Cardiac muscle cell (in vitro differentiated cells and primary cell): Measurements from ENCODE around the gene ETS2. TPM values are rescaled to one million over a fixed set of nuclear protein-coding genes. Genes with fewer than 3 reads are reported as not detected.
A peak's percentile ranks its signal among the peaks of the same experiment; 100 is the strongest.

Experiments
- DNase-seq, 2 donors: peaks; one replicate each; pipeline versions ENCODE4 v3.0.0 to v3.0.0-alpha.2; 2010 to 2017; ENCODE audit warnings: low read depth in 1 of 2, low spot score in 1 of 2
- H3K27ac ChIP-seq: fragments of 200-600 bp; sonication (generic); 2 replicates; pipeline ENCODE4 v1.5.1; 2016
- H3K27me3 ChIP-seq: fragments of 200-600 bp; sonication (generic); 2 replicates; pipeline ENCODE4 v1.6.0; 2016; ENCODE audit warnings: control low read depth
- H3K36me3 ChIP-seq: fragments of 200-600 bp; sonication (generic); 2 replicates; pipeline ENCODE4 v1.5.1; 2016; ENCODE audit warnings: control low read depth
- H3K4me1 ChIP-seq: fragments of 200-600 bp; sonication (generic); 2 replicates; pipeline ENCODE4 v1.8.1; 2017; ENCODE audit warnings: low read depth, mild to moderate bottlenecking, mixed run types
- H3K4me3 ChIP-seq: fragments of 200-600 bp; sonication (generic); 2 replicates; pipeline ENCODE4 v1.5.1; 2016; ENCODE audit warnings: mild to moderate bottlenecking
- H3K9me3 ChIP-seq: fragments of 200-600 bp; sonication (generic); 2 replicates; pipeline ENCODE4 v1.5.1; 2017; ENCODE audit warnings: low read depth, mild to moderate bottlenecking, control low read depth
- CTCF ChIP-seq: IDR thresholded peaks from 2 replicates; pipeline ENCODE4 v1.5.1; 2012; ENCODE audit warnings: low read depth, mild to moderate bottlenecking, low read length
- polyA plus RNA-seq: library from polyadenylated mRNA; unstranded; fragments of >200 nt; fragmentation: Nextera tagmentation; extraction: Ambion mirVana; gene quantifications from 2 replicates; pipeline ENCODE4 v1.2.1, GENCODE V29; 2016
- total RNA-seq: library from RNA; depleted of rRNA; stranded (reverse); fragments of >200 nt; gene quantifications from 2 replicates; pipeline ENCODE4 v1.2.3, GENCODE V29; 2016

The ETS2 gene
- total and polyA plus RNA-seq, 2 experiments from 2014 or later = 20.9 to 25.2 TPM

GRCh38 chr21:38760762-38761155 is 45.0 kb upstream of the ETS2 start:
- Histone ChIP-seq H3K36me3 (no peaks in the 10 kb centered on the region), H3K4me3 (no peak overlapping the region), H3K27ac (peak overlapping the region; percentile 26), H3K4me1 (peaks cover 33% of the 10 kb centered on the region), H3K9me3 (no peaks in the 10 kb centered on the region), H3K27me3 (no peaks in the 10 kb centered on the region)
- TF ChIP-seq CTCF = no peak
- no peak for DNase-seq

- Histone ChIP-seq H3K4me1 (peaks cover 27% of the 10 kb centered on the region), H3K4me3 (no peak overlapping the region), H3K27ac (peak overlapping the region; percentile 75), H3K27me3 (no peaks in the 10 kb centered on the region), H3K36me3 (no peaks in the 10 kb centered on the region), H3K9me3 (no peaks in the 10 kb centered on the region)
- TF ChIP-seq CTCF = no peak
- peak; percentile 30 to 31 for DNase-seq
Observed at GRCh38 chr21:38761531-38761930, 44.2 kb upstream of the ETS2 start.

DNA sequence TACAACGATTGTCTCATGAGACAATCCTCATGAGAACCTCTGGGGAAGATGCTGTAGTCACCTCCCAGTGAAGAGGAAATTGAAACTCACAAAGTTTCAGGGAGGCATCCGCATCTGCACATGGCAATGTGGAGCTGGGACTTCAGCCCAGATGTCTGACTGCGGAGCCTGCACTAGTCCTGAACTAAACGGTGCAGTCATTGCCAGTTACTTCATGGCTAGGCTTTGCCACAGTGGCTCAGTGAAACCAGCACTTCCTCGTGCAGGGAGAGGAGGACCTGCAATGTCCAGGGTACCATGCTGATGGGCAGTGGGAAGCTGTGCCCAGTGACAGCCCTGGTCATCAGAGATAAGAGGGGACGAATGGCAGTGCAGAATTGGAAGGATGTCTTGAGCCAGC is 40.7 kb upstream of the ETS2 start:
- DNase-seq = no peak
- Histone ChIP-seq H3K36me3 (no peaks in the 10 kb centered on the region), H3K4me3 (no peak overlapping the region), H3K27me3 (no peaks in the 10 kb centered on the region), H3K27ac (no peak overlapping the region), H3K9me3 (no peaks in the 10 kb centered on the region), H3K4me1 (peaks cover 10% of the 10 kb centered on the region)
- no peak for TF ChIP-seq CTCF

DNA sequence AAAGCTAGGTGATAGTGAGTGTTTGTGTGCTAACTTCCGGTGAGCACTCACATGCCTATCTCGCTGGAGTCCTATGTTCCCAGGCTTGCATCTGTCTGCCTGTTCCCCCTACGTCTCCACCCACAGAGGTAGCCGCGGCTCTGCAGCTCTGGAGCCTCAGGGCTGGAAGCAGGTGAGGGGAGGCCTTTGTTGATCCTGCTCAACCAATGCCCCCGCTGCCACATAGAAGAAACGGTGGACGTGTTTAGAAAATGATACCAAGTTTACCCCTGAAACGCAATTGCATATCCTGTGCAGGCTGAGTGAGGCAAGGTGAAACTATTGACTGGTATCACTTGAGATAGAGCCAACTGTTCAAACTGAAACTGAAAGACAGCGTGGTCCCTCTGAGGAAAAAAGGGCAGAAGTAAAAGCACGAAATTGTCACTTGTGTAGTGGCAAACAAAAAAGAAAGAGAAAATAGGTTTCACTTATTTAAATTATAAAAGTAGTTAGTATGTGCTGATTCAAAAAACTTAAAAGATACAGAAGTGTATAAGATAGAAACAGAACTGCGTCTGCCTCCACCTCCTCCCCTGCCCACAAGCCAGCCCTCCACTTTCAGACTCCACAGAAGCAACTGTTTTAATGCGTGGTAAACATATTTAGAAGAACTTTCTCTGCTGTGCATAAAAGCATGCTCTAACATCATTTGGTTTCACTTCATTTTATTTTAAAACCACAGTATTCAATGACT is 38.6 kb upstream of the ETS2 start:
- DNase-seq = no peak
- Histone ChIP-seq H3K27me3 (no peaks in the 10 kb centered on the region), H3K4me3 (no peak overlapping the region), H3K27ac (no peak overlapping the region), H3K4me1 (no peaks in the 10 kb centered on the region), H3K9me3 (no peaks in the 10 kb centered on the region), H3K36me3 (no peaks in the 10 kb centered on the region)
- no peak for TF ChIP-seq CTCF

DNA sequence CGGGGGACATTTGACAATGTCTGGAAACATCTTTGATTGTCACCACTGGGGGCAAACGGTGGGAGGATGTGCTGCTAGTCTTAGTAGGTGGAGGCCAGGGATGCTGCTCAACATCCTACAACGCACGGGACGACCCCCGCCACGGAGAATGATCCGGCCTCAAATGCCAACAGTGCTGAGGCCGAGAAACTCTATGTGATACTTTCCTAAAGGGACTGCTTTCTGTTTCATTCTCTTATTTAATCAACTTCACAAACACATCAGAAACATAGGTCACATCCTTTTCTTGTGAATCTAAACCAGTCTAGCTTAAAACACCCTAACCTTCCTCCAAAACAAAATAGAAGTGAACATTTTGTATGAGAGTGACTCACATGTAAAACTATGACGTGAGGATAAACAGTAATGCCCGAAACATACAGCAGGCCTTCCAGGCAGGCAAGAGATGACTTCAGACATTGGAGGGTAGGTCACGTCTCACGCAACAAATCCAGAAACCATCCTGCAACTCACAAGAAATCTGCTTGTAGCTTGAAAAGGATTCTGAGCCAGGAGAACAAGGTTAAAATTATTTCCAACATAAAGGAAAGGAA is 37.2 kb upstream of the ETS2 start:
- H3K4me3 ChIP-seq = no peak overlapping the region
- H3K27ac ChIP-seq = no peak overlapping the region
- no peaks in the 10 kb centered on the region for H3K9me3 ChIP-seq
- H3K27me3 ChIP-seq = no peaks in the 10 kb centered on the region
- H3K36me3 ChIP-seq = no peaks in the 10 kb centered on the region
- DNase-seq = peak in 1 of 2 donors; percentile 79
- no peaks in the 10 kb centered on the region for H3K4me1 ChIP-seq
- TF ChIP-seq CTCF = no peak
